Measurements from ENCODE around the gene AGO1.

The AGO1 gene

DNA sequence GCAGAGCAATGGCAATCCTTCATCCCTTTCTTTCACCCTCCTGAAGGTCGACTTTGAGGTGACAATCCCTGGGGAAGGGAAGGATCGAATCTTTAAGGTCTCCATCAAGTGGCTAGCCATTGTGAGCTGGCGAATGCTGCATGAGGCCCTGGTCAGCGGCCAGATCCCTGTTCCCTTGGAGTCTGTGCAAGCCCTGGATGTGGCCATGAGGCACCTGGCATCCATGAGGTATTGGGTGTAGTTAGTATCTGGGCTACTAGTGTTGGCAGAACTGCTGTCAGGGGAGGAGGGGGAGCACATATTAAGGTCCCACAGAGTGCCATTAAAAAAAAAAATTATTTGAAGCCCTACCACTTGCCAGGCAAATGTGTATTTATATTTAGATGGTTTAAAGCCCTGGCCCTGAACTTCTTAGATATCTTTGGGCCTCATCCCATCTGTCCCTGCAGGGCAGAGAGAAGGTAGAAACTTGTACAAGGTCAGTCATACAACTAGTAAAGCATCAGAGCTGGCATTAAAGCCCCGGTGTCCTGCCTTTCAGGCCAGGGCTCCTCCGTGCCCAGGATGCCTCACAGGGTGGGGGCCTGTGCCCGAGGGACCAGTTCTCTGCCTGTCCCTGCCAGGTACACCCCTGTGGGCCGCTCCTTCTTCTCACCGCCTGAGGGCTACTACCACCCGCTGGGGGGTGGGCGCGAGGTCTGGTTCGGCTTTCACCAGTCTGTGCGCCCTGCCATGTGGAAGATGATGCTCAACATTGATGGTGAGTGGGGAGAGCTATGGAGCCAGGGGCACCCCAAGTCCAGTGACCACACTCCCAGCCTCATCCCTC lies 10.3 kb downstream of the AGO1 start:
- H3K27ac ChIP-seq, result no peak overlapping the region
- TF ChIP-seq, protein P1, sequence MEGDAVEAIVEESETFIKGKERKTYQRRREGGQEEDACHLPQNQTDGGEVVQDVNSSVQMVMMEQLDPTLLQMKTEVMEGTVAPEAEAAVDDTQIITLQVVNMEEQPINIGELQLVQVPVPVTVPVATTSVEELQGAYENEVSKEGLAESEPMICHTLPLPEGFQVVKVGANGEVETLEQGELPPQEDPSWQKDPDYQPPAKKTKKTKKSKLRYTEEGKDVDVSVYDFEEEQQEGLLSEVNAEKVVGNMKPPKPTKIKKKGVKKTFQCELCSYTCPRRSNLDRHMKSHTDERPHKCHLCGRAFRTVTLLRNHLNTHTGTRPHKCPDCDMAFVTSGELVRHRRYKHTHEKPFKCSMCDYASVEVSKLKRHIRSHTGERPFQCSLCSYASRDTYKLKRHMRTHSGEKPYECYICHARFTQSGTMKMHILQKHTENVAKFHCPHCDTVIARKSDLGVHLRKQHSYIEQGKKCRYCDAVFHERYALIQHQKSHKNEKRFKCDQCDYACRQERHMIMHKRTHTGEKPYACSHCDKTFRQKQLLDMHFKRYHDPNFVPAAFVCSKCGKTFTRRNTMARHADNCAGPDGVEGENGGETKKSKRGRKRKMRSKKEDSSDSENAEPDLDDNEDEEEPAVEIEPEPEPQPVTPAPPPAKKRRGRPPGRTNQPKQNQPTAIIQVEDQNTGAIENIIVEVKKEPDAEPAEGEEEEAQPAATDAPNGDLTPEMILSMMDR (IDR thresholded peaks at IDR 0.05), result no peak
- no peak for TF ChIP-seq ZFX (IDR thresholded peaks at IDR 0.05; ENCODE audit: borderline replicate concordance)

DNA sequence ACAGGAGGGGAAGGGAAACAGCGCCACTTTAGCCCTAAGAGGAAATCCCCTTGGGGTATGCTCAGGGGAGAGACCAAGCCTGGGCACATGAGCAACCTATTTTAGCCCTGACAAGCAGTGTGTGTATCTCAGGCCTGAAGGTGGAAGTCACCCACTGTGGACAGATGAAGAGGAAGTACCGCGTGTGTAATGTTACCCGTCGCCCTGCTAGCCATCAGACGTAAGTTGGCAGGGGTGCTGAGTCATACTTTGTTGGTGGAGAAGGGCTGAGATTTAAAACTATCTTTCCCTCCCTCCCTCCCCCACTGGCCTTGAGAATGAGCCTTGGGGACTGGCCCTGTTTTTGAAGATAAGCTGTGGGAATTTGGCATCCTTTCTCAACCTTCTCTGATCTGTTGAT lies 11.2 kb downstream of the AGO1 start:
- no peak overlapping the region for H3K27ac ChIP-seq
- no peak for TF ChIP-seq ZFX (IDR thresholded peaks at IDR 0.05; ENCODE audit: borderline replicate concordance)
- TF ChIP-seq, protein P1 (IDR thresholded peaks at IDR 0.05), result no peak

DNA sequence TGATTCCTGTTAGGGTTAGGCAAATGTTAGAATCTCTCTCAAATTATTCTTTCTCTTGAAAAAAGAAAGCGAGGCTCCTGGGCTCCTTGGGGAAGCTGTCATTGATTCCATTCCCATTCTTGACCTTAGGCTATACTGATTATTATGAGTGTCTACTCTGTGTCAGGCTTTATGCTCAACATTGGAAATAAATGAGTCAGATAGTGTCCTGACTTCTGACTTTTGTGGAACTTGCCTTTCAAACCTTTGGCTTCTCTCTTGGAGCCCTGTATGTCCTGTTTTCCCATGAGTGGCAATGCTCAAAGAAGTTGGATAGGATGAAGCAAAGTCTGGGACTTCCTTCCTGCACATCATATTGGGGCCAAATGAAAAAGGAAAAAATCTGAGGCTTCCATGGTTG lies 11.6 kb downstream of the AGO1 start:
- TF ChIP-seq, protein P1 (IDR thresholded peaks at IDR 0.05), result no peak
- no peak for TF ChIP-seq ZFX (IDR thresholded peaks at IDR 0.05; ENCODE audit: borderline replicate concordance)
- no peak overlapping the region for H3K27ac ChIP-seq

DNA sequence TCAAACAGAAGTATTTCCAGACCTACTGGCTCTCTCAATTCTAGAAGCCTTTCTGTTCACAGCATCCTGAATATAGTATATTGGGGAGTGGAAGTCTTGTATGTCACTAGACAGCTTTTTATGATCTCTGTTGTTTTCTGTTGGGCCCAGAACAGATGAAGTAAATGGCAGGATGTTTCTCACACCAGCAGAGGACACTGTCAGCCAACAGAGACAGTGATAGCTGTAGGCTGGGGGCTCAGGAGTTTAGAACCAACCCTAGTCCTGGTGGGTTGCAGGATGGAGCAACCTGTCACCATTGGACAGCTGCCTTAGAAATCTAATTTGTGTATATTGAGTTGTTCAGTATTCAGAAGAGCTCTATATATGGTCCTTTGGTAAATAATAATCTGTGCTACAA lies 16.9 kb downstream of the AGO1 start:
- no peak for TF ChIP-seq ZFX (IDR thresholded peaks at IDR 0.05; ENCODE audit: borderline replicate concordance)
- TF ChIP-seq, protein P1 (IDR thresholded peaks at IDR 0.05), result no peak
- no peak overlapping the region for H3K27ac ChIP-seq

DNA sequence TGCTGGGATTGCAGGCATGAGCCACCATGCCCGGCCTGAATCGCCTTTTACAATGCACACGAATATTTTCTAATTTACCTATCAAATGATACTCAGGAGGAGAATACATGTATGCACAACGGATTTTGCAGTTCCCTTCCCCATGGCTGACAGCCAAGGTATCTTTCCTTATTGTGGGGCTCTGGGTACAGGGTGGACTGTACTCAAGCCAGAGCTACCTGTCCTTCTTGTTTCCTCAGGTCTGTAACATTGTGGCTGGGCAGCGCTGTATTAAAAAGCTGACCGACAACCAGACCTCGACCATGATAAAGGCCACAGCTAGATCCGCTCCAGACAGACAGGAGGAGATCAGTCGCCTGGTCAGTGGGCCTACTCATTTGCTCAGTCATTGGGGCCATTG lies 18.2 kb downstream of the AGO1 start:
- TF ChIP-seq, protein P1 (IDR thresholded peaks at IDR 0.05), result no peak
- TF ChIP-seq ZFX (IDR thresholded peaks at IDR 0.05; ENCODE audit: borderline replicate concordance), result no peak
- H3K27ac ChIP-seq, result no peak overlapping the region

DNA sequence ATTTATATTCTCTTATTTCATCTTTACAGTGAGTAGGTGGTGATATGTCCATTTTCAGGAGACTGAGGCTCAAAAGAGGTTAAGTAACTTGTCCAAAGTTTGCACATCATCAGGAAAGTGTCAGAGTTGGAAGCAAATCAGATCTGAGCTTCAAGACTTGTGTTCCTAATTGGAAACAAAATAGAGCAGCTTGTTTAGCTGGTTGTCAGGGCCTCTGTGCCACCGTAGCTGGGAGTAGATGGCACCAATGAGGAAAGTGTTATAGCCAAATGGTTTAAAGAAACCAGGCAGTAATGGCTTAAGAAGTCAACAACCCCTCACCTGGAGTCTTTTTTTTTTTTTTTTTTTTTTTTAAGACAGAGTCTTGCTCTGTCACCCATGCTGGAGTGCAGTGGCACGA lies 19.7 kb downstream of the AGO1 start:
- no peak overlapping the region for H3K27ac ChIP-seq
- TF ChIP-seq, protein P1 (IDR thresholded peaks at IDR 0.05), result no peak
- no peak for TF ChIP-seq ZFX (IDR thresholded peaks at IDR 0.05; ENCODE audit: borderline replicate concordance)

DNA sequence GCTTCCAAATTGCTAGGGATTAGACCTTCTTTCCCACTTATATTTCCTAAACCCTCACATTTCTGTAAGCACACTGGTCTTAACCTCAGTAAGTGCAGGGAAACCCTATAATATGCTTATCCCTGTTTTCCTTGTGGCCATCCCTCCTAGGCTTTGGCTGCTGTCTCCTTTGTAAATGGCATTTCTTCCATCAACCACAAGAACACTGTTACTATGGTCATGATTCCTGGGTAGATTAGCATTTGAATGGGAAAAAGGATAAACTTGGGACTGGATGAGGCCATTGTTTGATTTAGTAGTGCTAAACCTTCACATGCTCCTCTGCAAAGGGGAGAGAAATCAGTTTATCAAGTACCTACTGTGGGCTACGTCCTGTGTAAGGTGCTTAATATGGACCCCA lies 31.7 kb downstream of the AGO1 start:
- no peak overlapping the region for H3K27ac ChIP-seq
- TF ChIP-seq, protein P1 (IDR thresholded peaks at IDR 0.05), result no peak
- TF ChIP-seq ZFX (IDR thresholded peaks at IDR 0.05; ENCODE audit: borderline replicate concordance), result no peak
